Stimulated activated naive B cell treated with anti-CD40 and anti-IgM and Interleukin-4, amounts not matched to agents 10 μg/mL and 1 μg/mL and 100 μg/mL, for 72 hours (primary cell): ENCODE data around the gene SORCS2.
"Not testable (repeated sequence)": the region's sequence is repeated elsewhere in the genome, so short reads cannot be mapped to it uniquely, and the experiment has no call there.

Source experiments
- ATAC-seq, 2 donors: fragments of 150-1000 bp; cut with Tn5 transposase; replicated peaks; 2 replicates each; pipeline ENCODE4 v1.10.0; 2021; ENCODE audit warnings: moderate library complexity in 1 of 2
- DNase-seq: peaks from one replicate; pipeline ENCODE4 v3.0.0; 2021
- H3K27ac Mint-ChIP-seq: one replicate; pipeline ENCODE4 v1.8.0; 2022; ENCODE audit warnings: mild to moderate bottlenecking, mixed read lengths
- H3K27me3 Mint-ChIP-seq, 2 donors: one replicate each; pipeline ENCODE4 v1.8.0; 2022; ENCODE audit warnings: mixed read lengths in 2 of 2
- H3K36me3 Mint-ChIP-seq, 2 donors: one replicate each; pipeline ENCODE4 v1.8.0; 2022; ENCODE audit warnings: mixed read lengths in 2 of 2, mild to moderate bottlenecking in 1 of 2
- H3K4me1 Mint-ChIP-seq, 2 donors: one replicate each; pipeline ENCODE4 v1.8.0; 2022; ENCODE audit warnings: mixed read lengths in 2 of 2, mild to moderate bottlenecking in 1 of 2
- H3K4me3 Mint-ChIP-seq, 2 donors: one replicate each; pipeline ENCODE4 v1.8.0; 2022; ENCODE audit warnings: mild to moderate bottlenecking in 2 of 2, mixed read lengths in 2 of 2, moderate library complexity in 1 of 2
- H3K9me3 Mint-ChIP-seq, 2 donors: one replicate each; pipeline ENCODE4 v1.8.0; 2022; ENCODE audit warnings: mixed read lengths in 2 of 2, mild to moderate bottlenecking in 1 of 2

SORCS2 gene

DNA sequence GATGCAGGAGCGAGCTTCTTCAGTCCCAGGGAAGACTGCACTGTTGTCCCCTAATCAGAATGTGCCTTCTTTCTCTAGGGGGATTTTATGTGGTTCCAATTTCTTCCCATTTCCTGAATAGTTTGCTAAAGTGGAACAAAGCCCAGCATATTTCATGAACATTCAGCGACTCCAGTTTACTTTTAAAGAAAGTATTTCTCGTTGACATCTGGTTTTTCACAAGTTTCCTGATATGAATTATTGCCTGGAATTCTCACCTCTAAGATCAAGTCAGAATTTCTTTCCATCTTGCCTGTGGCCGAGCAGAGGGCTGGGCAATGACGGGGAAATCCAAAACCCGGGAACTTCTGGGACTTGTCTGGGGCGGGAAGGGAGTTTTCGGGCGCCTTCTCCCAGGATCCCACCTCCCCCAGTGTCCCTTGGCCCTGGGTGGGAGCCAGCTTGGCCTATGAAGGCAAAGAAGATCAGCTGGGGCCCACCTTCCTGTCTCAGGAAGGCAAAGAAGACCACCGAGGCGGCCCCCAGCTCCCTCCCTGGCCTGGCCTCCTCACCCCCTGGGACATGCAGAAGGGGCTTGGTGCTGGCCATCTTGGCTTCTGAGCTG, 15.4 kb downstream of the SORCS2 start:
- peaks cover 0 to 5% of the 10 kb centered on the region in 2 donors for H3K27me3 Mint-ChIP-seq
- no peak overlapping the region for H3K4me3 Mint-ChIP-seq
- H3K36me3 Mint-ChIP-seq = no peaks in the 10 kb centered on the region
- no peaks in the 10 kb centered on the region for H3K4me1 Mint-ChIP-seq
- ATAC-seq (no peak), DNase-seq (no peak)
- no peak overlapping the region for H3K27ac Mint-ChIP-seq
- H3K9me3 Mint-ChIP-seq = peaks cover 0 to 2% of the 10 kb centered on the region in 2 donors

DNA sequence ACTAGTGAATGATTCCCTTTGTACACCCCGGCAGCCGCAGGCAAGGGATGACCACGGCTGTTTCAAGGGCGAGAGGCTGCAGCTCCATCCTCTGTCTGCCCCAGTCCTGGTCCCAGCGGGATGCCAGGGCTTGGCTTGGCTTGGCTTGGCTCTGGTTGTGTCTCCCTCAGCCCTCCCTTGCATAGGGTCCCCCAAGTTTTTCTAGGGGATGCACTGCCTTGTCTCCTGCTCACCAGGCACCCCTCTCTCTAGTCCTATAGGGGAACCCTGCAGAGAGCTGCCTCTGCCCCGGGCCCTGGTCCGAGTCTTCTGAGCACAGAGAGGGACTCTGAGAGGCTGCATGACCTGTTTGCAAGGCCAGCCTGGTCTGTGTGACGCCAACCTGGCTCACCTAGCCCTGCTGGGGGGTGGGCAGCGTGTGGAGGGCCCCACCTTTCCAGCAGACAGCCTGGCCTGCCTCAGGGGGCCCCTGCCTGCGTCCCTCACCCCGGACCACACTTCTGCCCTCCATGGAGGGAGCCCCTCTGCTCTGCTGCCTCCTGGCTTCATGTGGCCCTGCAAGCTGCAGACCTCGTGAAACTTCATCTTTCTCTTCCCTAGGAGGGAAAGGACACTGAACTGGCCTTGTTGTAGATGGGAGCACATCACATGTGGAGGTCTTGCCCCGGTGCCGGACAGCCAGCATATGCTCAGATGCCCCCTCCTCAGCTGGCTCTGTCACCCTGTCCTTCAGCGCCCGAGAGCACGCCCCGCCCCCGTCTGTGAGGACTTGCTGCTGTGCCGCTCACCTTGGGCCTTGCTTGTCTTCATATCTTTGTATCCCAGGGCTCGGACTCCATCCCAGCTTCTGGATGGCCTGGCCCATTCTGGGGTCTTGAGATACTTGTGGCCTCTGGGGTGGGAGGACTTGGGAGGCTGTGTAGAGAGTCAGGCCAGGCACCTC, 16.4 kb downstream of the SORCS2 start:
- Mint-ChIP-seq H3K4me1 (no peaks in the 10 kb centered on the region), H3K27ac (no peak overlapping the region), H3K4me3 (no peak overlapping the region), H3K36me3 (no peaks in the 10 kb centered on the region), H3K9me3 (peaks cover 0 to 4% of the 10 kb centered on the region in 2 donors), H3K27me3 (peaks cover 0 to 5% of the 10 kb centered on the region in 2 donors)
- ATAC-seq (no peak), DNase-seq (no peak)

DNA sequence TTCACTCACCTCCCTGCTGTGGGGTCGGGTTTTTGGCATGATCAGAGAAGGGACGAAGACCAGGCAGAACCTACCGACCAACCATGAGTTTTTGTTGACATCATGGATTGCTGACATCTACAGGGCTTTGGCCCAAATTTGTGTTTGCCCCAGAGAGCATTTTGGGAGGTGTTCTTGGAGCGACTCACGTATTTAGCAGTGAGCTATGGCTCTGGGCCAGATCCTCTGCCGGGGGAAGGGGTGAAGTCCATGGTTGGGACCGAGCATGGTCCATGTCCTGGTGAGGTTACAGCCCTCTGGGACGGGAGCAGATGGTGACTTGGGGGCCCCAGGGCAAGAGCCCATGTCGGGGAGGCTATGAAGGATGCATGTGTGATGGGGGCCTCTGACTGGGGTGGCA, 17.4 kb downstream of the SORCS2 start:
- Mint-ChIP-seq H3K36me3 (no peaks in the 10 kb centered on the region), H3K27ac (no peak overlapping the region), H3K4me3 (no peak overlapping the region), H3K9me3 (peaks cover 0 to 5% of the 10 kb centered on the region in 2 donors), H3K4me1 (no peaks in the 10 kb centered on the region), H3K27me3 (peaks cover 0 to 5% of the 10 kb centered on the region in 2 donors)
- no peak for DNase-seq
- no peak for ATAC-seq

DNA sequence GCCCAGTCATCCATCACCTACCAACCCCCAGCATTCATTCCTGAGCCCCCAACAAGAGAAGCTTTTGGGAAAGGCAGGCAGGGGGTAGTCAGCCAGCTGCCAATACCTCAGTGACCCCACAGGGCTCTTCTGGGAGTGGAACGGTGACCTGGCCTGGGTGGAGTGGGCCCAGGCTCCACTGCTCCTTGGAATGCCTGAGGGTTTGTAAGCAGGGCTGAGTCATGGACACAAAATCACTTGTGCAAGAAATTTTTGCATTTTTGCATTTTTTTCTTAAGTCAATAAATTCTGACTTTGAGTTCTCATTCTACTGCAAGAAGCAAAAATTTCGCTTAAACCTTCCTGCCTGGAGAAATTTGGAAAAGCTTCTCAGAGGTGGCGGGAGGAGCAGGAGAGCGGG, 18.5 kb downstream of the SORCS2 start:
- Mint-ChIP-seq H3K27ac (no peak overlapping the region), H3K4me3 (no peak overlapping the region), H3K9me3 (peaks cover 0 to 5% of the 10 kb centered on the region in 2 donors), H3K4me1 (no peaks in the 10 kb centered on the region), H3K27me3 (no peaks in the 10 kb centered on the region), H3K36me3 (no peaks in the 10 kb centered on the region)
- DNase-seq (no peak), ATAC-seq (no peak)

DNA sequence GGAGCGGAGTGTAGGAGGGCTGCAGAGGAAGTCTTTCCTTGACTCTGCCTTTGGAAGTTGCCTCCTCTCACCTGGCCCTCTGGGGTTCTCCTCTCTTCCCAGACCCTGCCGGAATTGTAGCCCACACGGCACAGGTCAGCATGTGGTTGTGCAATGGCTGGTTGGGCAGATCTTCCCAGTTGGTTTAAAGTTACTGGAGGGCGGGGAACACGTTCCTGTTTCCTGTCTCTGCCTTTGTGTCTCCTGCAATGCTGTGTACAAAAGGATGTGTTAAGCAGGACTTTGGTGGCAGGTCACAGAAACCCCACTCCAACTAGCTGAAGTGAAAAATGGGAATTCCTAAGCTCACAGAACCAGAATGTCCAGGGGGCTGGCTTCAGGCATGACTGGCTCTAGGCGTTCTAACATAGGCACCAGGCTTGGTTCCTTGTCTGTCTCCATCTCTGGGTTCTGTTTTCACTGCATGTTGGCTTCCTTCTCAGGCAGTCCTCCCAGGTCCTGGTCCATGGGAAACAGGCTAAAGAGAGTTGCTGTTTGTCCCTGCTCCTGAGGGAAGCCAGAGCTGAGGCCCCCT, 19.9 kb downstream of the SORCS2 start:
- no peaks in the 10 kb centered on the region for H3K4me1 Mint-ChIP-seq
- H3K27ac Mint-ChIP-seq = no peak overlapping the region
- DNase-seq (no peak), ATAC-seq (no peak)
- peaks cover 0 to 5% of the 10 kb centered on the region in 2 donors for H3K9me3 Mint-ChIP-seq
- no peaks in the 10 kb centered on the region for H3K36me3 Mint-ChIP-seq
- no peaks in the 10 kb centered on the region for H3K27me3 Mint-ChIP-seq
- H3K4me3 Mint-ChIP-seq = no peak overlapping the region

DNA sequence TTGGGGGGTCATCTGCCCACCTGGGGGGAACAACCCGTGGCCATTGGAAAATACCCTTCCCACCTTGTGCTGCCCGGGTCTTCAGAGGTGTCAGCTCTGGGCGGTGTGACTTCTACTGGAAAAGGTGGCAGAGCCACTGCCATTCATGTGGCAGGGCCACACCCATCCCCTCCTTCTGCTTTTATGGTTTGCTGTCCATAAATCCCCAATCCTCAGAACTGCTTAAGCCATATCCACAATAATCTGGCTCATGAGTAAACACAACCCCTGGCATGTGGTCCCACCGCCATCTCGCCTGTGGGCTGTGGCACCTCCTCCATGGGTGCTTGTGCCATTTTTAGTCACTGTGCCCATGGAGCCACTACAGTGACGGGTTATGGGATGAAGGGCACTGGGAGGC, 20.6 kb downstream of the SORCS2 start:
- ATAC-seq = no peak
- H3K9me3 Mint-ChIP-seq = peaks cover 0 to 5% of the 10 kb centered on the region in 2 donors
- no peak overlapping the region for H3K4me3 Mint-ChIP-seq
- H3K36me3 Mint-ChIP-seq = no peaks in the 10 kb centered on the region
- DNase-seq = no peak
- no peaks in the 10 kb centered on the region for H3K4me1 Mint-ChIP-seq
- no peaks in the 10 kb centered on the region for H3K27me3 Mint-ChIP-seq
- H3K27ac Mint-ChIP-seq = no peak overlapping the region

DNA sequence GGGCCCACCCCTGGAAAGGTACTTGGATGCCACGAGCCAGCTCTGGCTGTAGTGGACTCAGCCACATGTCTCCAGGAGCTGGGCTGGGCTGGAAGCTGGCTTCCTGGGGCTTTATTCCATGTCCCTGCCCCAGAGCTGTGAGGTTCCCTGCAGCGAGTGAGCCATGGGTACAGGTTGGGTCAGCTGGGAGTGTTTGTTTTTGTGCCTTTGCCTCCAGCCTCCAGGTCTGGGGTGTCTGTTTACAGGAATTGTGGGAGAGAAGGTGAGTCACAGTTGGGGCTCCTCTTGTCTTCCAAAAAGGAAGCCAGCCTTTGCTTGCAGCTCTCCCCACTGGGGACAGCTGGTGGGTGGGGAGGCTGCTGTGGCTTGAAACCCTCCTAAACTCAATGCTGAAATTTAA, 21.5 kb downstream of the SORCS2 start:
- Mint-ChIP-seq H3K36me3 (no peaks in the 10 kb centered on the region), H3K4me1 (no peaks in the 10 kb centered on the region), H3K4me3 (no peak overlapping the region), H3K9me3 (peaks cover 0 to 5% of the 10 kb centered on the region in 2 donors), H3K27me3 (no peaks in the 10 kb centered on the region), H3K27ac (no peak overlapping the region)
- no peak for ATAC-seq
- DNase-seq = no peak

DNA sequence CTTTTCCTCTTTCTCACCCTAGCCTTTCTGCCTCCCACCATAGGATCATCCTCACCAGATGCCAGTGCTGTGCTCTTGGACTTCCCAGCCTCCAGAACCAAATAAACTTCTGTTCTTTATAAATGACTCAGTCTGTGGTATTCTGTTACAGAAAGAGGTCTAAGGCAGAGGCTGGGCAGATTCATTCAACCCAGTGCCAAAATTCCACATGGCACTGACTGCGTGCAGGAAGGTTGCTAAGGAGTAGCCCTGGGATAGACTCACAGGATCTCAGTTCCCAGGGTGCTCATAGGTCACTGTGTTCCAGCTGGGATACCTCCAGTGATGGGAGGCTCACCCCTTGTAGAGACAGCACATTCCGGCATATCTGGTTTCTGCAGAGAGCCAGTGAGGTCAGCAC, 22.0 kb downstream of the SORCS2 start:
- Mint-ChIP-seq H3K4me1 (no peaks in the 10 kb centered on the region), H3K36me3 (no peaks in the 10 kb centered on the region), H3K9me3 (peaks cover 2 to 7% of the 10 kb centered on the region in 2 donors), H3K27me3 (no peaks in the 10 kb centered on the region), H3K4me3 (no peak overlapping the region), H3K27ac (no peak overlapping the region)
- ATAC-seq (no peak), DNase-seq (no peak)

DNA sequence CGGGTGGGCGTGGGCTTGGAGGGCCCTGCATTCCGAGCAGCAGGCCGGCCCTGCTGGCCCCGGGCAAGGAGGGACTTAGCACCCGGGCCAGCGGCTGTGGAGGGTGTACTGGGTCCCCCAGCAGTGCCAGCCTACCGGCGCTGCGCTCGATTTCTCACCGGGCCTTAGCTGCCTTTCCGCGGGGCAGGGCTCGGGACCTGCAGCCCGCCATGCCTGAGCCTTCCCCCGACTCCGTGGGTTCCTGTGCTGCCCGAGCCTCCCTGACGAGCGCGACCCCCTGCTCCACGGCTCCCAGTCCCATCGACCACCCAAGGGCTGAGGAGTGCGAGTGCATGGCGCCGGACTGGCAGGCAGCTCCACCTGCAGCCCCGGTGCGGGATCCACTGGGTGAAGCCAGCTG, 22.8 kb downstream of the SORCS2 start:
- H3K4me1 Mint-ChIP-seq, H3K9me3 Mint-ChIP-seq, H3K27ac Mint-ChIP-seq, ATAC-seq, H3K36me3 Mint-ChIP-seq, DNase-seq, H3K4me3 Mint-ChIP-seq, H3K27me3 Mint-ChIP-seq: not testable (repeated sequence)

DNA sequence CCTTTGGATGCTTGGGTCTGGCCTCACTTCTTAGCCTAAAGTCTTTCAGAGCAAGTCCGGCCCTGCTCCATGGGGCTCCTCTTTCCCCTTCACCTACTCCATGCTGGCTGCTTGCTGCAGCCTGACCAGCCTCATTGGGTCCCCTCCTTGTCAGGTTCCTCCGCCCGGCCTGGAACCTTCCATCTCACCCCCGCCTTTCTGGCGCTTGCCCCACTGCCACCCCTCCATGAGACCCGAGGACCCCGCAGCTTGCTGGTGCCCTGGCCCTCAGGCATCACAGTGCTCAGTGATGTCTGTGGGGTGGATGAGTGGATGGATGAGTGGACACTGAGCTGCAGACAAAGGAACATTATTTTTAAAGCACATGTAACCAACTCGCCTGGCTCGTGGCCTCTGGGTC, 24.7 kb downstream of the SORCS2 start:
- H3K27ac Mint-ChIP-seq = no peak overlapping the region
- H3K9me3 Mint-ChIP-seq = peaks cover 3 to 9% of the 10 kb centered on the region in 2 donors
- H3K4me3 Mint-ChIP-seq = no peak overlapping the region
- no peak for ATAC-seq
- H3K36me3 Mint-ChIP-seq = no peaks in the 10 kb centered on the region
- no peak for DNase-seq
- H3K4me1 Mint-ChIP-seq = no peaks in the 10 kb centered on the region
- peaks cover 0 to under 1% of the 10 kb centered on the region in 2 donors for H3K27me3 Mint-ChIP-seq

DNA sequence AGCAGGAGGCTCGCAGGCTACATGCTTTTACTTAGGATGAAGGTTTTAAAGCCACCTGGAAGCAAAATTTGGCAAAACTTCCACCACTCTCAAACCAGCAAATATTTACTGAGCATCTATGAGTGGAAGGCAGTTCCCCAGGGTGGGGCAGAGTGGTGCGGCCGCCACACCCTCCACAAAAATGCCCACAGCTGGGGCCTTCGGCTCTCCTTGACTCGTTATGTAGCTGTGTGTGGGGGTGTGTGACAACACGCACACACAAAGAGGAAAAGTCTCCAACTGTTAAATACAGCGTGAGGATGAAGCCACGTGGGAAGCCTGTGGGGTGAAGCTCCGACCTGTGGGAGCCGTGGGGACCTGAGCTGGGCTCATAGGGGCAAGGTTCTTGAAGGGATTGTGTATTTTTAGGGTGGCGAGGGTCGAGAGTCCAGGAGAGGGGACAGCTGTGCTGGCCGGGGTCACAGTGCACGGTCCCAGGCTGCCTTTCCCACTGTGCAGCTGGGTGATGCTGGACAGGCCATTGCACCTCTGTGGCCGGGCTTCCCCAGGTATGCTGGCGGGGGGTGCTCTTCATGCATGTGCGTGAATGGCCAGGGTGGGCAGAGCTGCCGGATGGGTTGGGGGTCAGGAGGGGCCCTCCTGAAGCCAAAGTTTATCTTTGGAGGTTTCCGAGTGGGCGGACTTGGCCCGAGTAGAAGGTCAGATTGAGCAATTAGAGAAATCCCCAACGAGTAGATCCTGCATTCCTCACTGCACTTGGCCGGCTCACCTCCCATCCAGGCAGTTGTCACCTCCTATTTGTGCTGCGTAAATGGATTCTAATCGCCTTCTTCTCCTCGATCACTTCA, 25.4 kb downstream of the SORCS2 start:
- ATAC-seq (no peak), DNase-seq (no peak)
- H3K27me3 Mint-ChIP-seq = peaks cover 6% of the 10 kb centered on the region in 2 donors
- no peaks in the 10 kb centered on the region for H3K4me1 Mint-ChIP-seq
- H3K36me3 Mint-ChIP-seq = no peaks in the 10 kb centered on the region
- peaks cover 3 to 7% of the 10 kb centered on the region in 2 donors for H3K9me3 Mint-ChIP-seq
- H3K27ac Mint-ChIP-seq = no peak overlapping the region
- H3K4me3 Mint-ChIP-seq = no peak overlapping the region

DNA sequence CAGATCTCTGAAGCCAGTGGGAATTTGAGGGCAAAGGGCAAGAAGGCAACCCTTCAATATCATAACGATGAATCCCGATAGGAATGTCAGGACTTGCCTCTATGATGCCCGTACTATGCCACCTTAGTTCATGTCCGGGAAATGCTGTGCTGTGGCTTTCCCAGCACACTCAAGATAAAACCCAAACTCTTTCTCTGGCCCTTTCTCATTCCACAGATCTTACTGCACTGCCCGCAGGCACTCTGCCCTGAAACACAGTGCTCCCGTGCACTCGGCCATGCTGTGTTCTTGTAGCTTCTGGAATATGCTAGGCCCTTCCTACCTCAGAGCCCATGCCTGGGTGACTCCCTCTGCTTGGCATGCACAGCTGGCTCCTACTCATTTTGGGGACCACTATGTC, 26.3 kb downstream of the SORCS2 start:
- no peak for ATAC-seq
- Mint-ChIP-seq H3K4me3 (no peak overlapping the region), H3K9me3 (peaks cover 3 to 5% of the 10 kb centered on the region in 2 donors), H3K4me1 (no peaks in the 10 kb centered on the region), H3K27me3 (peaks cover 6% of the 10 kb centered on the region in 2 donors), H3K27ac (no peak overlapping the region), H3K36me3 (no peaks in the 10 kb centered on the region)
- no peak for DNase-seq

DNA sequence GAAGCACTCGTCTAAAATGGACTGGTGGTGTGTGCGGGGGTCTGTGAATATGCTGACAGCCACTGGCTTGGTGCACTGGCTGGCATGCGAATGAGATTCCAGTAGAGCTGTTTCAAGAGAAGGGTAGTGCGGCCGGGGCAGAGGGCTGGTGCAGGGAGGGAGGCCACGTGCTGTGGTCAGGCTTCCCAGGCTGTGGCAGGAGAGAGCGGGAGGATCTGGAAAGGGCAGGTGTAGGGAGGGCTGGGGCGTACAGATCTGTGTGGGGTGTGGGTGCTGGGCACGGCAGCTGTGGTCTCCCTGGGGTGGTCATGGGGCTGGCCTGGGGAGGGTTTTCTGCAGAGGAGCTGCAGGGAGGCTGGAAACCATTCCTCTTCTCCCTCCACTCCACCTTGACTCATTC, 30.2 kb downstream of the SORCS2 start:
- Mint-ChIP-seq H3K36me3 (no peaks in the 10 kb centered on the region), H3K27ac (no peak overlapping the region), H3K27me3 (peaks cover 7% of the 10 kb centered on the region in 2 donors), H3K4me1 (peaks cover 0 to 2% of the 10 kb centered on the region in 2 donors), H3K4me3 (no peak overlapping the region), H3K9me3 (peaks cover 3 to 6% of the 10 kb centered on the region in 2 donors)
- ATAC-seq = no peak
- no peak for DNase-seq

DNA sequence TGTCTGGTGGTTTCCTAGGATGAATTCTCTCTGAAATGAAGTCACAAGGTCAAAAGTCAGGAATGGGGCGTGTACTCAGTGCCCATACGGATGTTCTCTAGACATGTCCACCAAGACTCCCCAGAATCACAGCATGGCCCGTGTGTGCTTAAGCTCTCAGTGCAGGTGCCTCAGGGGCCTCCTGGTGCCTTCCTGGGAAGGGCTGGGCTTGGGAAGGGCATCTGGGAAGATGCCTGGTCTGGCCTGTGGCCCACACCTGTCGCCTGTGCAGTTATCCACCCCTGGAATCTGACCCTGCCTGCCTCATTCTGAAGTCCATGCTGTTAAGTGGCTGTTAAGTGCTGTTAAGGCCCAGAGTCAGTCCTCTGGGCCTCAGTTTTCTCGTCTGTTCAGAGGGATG, 31.2 kb downstream of the SORCS2 start:
- ATAC-seq (no peak), DNase-seq (no peak)
- H3K4me3 Mint-ChIP-seq = no peak overlapping the region
- peaks cover 0 to 2% of the 10 kb centered on the region in 2 donors for H3K4me1 Mint-ChIP-seq
- no peaks in the 10 kb centered on the region for H3K36me3 Mint-ChIP-seq
- peaks cover 3 to 6% of the 10 kb centered on the region in 2 donors for H3K9me3 Mint-ChIP-seq
- H3K27ac Mint-ChIP-seq = no peak overlapping the region
- H3K27me3 Mint-ChIP-seq = peaks cover 10 to 13% of the 10 kb centered on the region in 2 donors
